GM19467 (cell line): ENCODE data around the gene HSF5.

Experiments used
- ATAC-seq: cut with Tn5 transposase; IDR thresholded peaks from one replicate; pipeline ENCODE4 v1.9.1; 2021; ENCODE audit warnings: mild to moderate bottlenecking, moderate library complexity; ENCODE audit not compliant: unreplicated experiment

The HSF5 gene

GRCh38 chr17:58388302-58389190, 99.7 kb downstream of the HSF5 start:
- ATAC-seq: no peak

GRCh38 chr17:58387834-58388233, 100.4 kb downstream of the HSF5 start:
- no peak for ATAC-seq

GRCh38 chr17:58386708-58387107, 101.5 kb downstream of the HSF5 start:
- no peak for ATAC-seq

GRCh38 chr17:58385359-58385899, 102.8 kb downstream of the HSF5 start:
- ATAC-seq: no peak

GRCh38 chr17:58384897-58385296, 103.3 kb downstream of the HSF5 start:
- no peak for ATAC-seq

- ATAC-seq: no peak
Measured at GRCh38 chr17:58383892-58384462, 104.2 kb downstream of the HSF5 start.

GRCh38 chr17:58382872-58383242, 105.4 kb downstream of the HSF5 start:
- no peak for ATAC-seq

GRCh38 chr17:58382108-58382871, 105.9 kb downstream of the HSF5 start:
- no peak for ATAC-seq

GRCh38 chr17:58381124-58382035, 106.8 kb downstream of the HSF5 start:
- ATAC-seq: no peak

- ATAC-seq: no peak
Measured at GRCh38 chr17:58380207-58381123, 107.7 kb downstream of the HSF5 start.

- ATAC-seq: no peak
Measured at GRCh38 chr17:58379511-58379824, 108.7 kb downstream of the HSF5 start.

- ATAC-seq: no peak
Measured at GRCh38 chr17:58378733-58379510, 109.3 kb downstream of the HSF5 start.

- ATAC-seq: no peak
Measured at GRCh38 chr17:58377661-58378060, 110.5 kb downstream of the HSF5 start.

GRCh38 chr17:58377093-58377601, 111.1 kb downstream of the HSF5 start:
- no peak for ATAC-seq

GRCh38 chr17:58376472-58377000, 111.7 kb downstream of the HSF5 start:
- no peak for ATAC-seq

GRCh38 chr17:58375811-58376210, 112.4 kb downstream of the HSF5 start:
- no peak for ATAC-seq

GRCh38 chr17:58375256-58375655, 113.0 kb downstream of the HSF5 start:
- no peak for ATAC-seq

GRCh38 chr17:58373923-58374322, 114.3 kb downstream of the HSF5 start:
- ATAC-seq: no peak
